Ascending aorta (tissue), 2 donors: ENCODE results near the gene ETF1. TPM values are rescaled to one million over a fixed set of nuclear protein-coding genes. Genes with fewer than 3 reads are reported as not detected.

ENCODE experiments used
- DNase-seq, 2 donors: peaks; one replicate each; pipeline ENCODE4 v3.0.0-alpha.2; 2019; ENCODE audit warnings: low spot score in 2 of 2
- H3K27ac ChIP-seq, 2 donors: fragments of 200-600 bp; sonication (generic); one replicate each; pipeline ENCODE4 v1.5.1; 2016 to 2017; ENCODE audit warnings: mild to moderate bottlenecking in 1 of 2
- H3K27me3 ChIP-seq: fragments of 200-600 bp; sonication (generic); one replicate; pipeline ENCODE4 v1.5.1; 2017
- H3K36me3 ChIP-seq, 2 donors: fragments of 200-600 bp; sonication (generic); one replicate each; pipeline ENCODE4 v1.5.1; 2016
- H3K4me1 ChIP-seq, 2 donors: fragments of 200-600 bp; sonication (generic); one replicate each; pipeline ENCODE4 v1.5.1; 2016 to 2017; ENCODE audit warnings: mild to moderate bottlenecking in 1 of 2
- H3K4me3 ChIP-seq, 2 donors: fragments of 200-600 bp; sonication (generic); one replicate each; pipeline ENCODE4 v1.5.1; 2016 to 2017; ENCODE audit warnings: mild to moderate bottlenecking in 1 of 2
- H3K9me3 ChIP-seq, 2 donors: fragments of 200-600 bp; sonication (generic); one replicate each; pipeline ENCODE4 v1.5.1; 2016
- intact Hi-C: fragments of 100-400 bp; cut with DNase I; formaldehyde crosslinking; loops from one replicate; pipeline ENCODE4 v1.15.1; 2023
- total RNA-seq: library from RNA; depleted of rRNA; stranded (reverse); fragments of >200 nt; gene quantifications from one replicate; pipeline ENCODE4 v1.1.0, GENCODE V29; 2016
- TF ChIP-seq, protein P1 (sequence below), 3 experiments: fragments of 200-600 bp in 2 of 3; fragments of 450-650 bp in 1 of 3; sonication (generic) in 2 of 3; IDR thresholded peaks; one replicate each; pipeline ENCODE4 v1.5.1; 2016 to 2019; ENCODE audit warnings: antibody characterized with exemption in 3 of 3, mild to moderate bottlenecking in 1 of 3, moderate library complexity in 1 of 3

ETF1 gene
- total RNA-seq, 1 donor from 2014 or later, result 28.2 TPM

GRCh38 chr5:138469540-138470321 is 73.3 kb downstream of the ETF1 start:
- peak in 1 of 2 donors; percentile 87 for DNase-seq
- peak overlapping the region in 1 of 2 donors; percentile 7 for H3K27ac ChIP-seq
- TF ChIP-seq, protein P1, sequence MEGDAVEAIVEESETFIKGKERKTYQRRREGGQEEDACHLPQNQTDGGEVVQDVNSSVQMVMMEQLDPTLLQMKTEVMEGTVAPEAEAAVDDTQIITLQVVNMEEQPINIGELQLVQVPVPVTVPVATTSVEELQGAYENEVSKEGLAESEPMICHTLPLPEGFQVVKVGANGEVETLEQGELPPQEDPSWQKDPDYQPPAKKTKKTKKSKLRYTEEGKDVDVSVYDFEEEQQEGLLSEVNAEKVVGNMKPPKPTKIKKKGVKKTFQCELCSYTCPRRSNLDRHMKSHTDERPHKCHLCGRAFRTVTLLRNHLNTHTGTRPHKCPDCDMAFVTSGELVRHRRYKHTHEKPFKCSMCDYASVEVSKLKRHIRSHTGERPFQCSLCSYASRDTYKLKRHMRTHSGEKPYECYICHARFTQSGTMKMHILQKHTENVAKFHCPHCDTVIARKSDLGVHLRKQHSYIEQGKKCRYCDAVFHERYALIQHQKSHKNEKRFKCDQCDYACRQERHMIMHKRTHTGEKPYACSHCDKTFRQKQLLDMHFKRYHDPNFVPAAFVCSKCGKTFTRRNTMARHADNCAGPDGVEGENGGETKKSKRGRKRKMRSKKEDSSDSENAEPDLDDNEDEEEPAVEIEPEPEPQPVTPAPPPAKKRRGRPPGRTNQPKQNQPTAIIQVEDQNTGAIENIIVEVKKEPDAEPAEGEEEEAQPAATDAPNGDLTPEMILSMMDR (IDR thresholded peaks at IDR 0.05), result no peak

DNA sequence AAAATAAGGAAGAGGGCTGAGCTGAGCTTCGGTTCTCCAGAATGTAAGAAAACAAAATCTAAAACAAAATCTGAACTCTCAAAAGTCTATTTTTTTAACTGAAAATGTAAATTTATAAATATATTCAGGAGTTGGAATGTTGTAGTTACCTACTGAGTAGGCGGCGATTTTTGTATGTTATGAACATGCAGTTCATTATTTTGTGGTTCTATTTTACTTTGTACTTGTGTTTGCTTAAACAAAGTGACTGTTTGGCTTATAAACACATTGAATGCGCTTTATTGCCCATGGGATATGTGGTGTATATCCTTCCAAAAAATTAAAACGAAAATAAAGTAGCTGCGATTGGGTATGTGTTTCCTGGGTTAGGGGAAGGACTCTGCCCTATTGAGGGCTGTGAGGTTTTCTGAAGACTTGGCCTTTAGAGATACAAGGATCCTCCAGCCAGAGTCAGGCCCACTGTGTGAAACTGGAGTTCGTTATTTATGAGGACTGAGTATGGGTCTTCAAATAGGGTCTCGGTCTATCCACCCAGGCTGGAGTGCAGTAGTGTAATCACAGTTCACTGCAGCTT is 74.0 kb downstream of the ETF1 start:
- Histone ChIP-seq H3K27ac (peak overlapping the region in 1 of 2 donors; percentile 7), H3K4me1 (peaks cover 9 to 19% of the 10 kb centered on the region in 2 donors), H3K9me3 (no peaks in the 10 kb centered on the region), H3K27me3 (no peaks in the 10 kb centered on the region), H3K4me3 (no peak overlapping the region), H3K36me3 (peaks cover 9 to 23% of the 10 kb centered on the region in 2 donors)
- DNase-seq, result no peak
- TF ChIP-seq, protein P1 (IDR thresholded peaks at IDR 0.05), result no peak
- intact Hi-C loops, result loop anchor here (10.0 kb wide), 1 partner anchor 106 kb away; the partner anchor contains the start of gene HSPA9

More at GRCh38 chr5:138469540-138470321, 73.3 kb downstream of the ETF1 start:
- intact Hi-C loops, result loop anchor here (10.0 kb wide), 1 partner anchor 105 kb away; the partner anchor contains the start of gene HSPA9
- Histone ChIP-seq H3K4me3 (no peak overlapping the region), H3K4me1 (peaks cover 9 to 19% of the 10 kb centered on the region in 2 donors), H3K36me3 (peaks cover 9 to 23% of the 10 kb centered on the region in 2 donors), H3K9me3 (no peaks in the 10 kb centered on the region), H3K27me3 (no peaks in the 10 kb centered on the region)

DNA sequence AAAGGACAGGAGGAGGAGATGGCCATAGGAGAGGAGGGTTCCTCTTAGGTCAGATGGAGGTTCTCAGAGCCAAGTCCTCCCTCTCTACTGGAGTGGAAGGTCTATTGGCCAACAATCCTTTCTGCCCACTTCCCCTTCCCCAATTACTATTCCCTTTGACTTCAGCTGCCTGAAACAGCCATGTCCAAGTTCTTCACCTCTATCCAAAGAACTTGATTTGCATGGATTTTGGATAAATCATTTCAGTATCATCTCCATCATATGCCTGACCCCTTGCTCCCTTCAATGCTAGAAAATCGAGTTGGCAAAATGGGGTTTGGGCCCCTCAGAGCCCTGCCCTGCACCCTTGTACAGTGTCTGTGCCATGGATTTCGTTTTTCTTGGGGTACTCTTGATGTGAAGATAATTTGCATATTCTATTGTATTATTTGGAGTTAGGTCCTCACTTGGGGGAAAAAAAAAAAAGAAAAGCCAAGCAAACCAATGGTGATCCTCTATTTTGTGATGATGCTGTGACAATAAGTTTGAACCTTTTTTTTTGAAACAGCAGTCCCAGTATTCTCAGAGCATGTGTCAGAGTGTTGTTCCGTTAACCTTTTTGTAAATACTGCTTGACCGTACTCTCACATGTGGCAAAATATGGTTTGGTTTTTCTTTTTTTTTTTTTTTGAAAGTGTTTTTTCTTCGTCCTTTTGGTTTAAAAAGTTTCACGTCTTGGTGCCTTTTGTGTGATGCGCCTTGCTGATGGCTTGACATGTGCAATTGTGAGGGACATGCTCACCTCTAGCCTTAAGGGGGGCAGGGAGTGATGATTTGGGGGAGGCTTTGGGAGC is 74.7 kb downstream of the ETF1 start:
- Histone ChIP-seq H3K9me3 (no peaks in the 10 kb centered on the region), H3K27ac (no peak overlapping the region), H3K36me3 (peaks cover 9 to 23% of the 10 kb centered on the region in 2 donors), H3K4me3 (peak overlapping the region; percentile 65 to 91), H3K4me1 (peaks cover 9 to 21% of the 10 kb centered on the region in 2 donors), H3K27me3 (no peaks in the 10 kb centered on the region)
- TF ChIP-seq, protein P1 (IDR thresholded peaks at IDR 0.05), result no peak
- no peak for DNase-seq
- intact Hi-C loops, result loop anchor here (10.0 kb wide), 1 partner anchor 106 kb away; the partner anchor contains the start of gene HSPA9

DNA sequence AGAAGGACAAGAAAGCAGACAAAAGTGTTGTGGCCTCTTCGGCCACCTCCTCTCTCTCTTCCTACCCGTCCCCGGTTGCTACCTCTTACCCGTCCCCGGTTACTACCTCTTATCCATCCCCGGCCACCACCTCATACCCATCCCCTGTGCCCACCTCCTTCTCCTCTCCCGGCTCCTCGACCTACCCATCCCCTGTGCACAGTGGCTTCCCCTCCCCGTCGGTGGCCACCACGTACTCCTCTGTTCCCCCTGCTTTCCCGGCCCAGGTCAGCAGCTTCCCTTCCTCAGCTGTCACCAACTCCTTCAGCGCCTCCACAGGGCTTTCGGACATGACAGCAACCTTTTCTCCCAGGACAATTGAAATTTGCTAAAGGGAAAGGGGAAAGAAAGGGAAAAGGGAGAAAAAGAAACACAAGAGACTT is 75.3 kb downstream of the ETF1 start:
- Histone ChIP-seq H3K4me3 (peak overlapping the region; percentile 65 to 91), H3K27ac (peak overlapping the region in 1 of 2 donors; percentile 46), H3K27me3 (no peaks in the 10 kb centered on the region), H3K9me3 (no peaks in the 10 kb centered on the region), H3K36me3 (peaks cover 9 to 23% of the 10 kb centered on the region in 2 donors), H3K4me1 (peaks cover 9 to 24% of the 10 kb centered on the region in 2 donors)
- DNase-seq, result no peak
- intact Hi-C loops, result loop anchor here (10.0 kb wide), 1 partner anchor 107 kb away; the partner anchor contains the start of gene HSPA9
- TF ChIP-seq, protein P1 (IDR thresholded peaks at IDR 0.05), result no peak
